ENCODE measurements around the gene CXCL9. TPM values are rescaled to one million over a fixed set of nuclear protein-coding genes. Genes with fewer than 3 reads are reported as not detected.

Gene CXCL9
- total RNA-seq, 1 experiment from 2014 or later = not detected

DNA sequence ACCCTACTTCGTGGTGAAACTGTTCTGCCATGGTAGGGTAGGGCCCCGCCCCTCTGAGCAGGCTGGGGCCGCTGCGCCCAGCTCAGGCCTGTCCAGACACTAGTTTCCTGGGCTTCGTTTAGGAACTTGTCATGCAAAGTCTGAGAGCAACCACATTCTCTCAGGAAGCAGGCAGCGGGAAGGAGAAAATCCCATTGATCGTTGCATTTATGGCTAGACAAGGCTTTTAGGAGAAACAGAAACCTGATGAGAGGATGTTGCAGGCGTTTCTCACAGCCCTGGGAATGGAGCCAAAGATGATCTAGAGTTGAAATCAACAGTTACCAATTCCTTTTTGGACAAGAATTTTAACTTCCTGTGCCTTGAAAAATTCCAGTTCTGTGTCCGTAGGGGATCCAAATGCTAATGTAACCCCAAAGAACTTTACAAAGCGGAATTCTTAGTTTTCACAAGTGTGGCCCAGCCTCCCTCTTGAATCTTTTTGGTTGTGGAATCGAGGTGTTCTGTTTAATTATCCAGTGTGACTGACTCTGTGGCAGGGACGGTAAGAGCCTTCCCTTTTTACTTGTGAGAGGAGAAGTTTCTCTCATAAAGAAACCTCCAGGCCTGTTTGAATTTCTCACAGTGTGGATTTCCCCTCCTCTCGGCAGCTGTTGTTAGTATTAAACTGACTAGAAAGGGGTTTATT, 4.5 kb upstream of the CXCL9 start:
- POLR2A ChIA-PET = no interaction called here
- ATAC-seq (no peak), DNase-seq (ENCODE audit: low read depth, low spot score) (no peak)
- Histone ChIP-seq H3K4me3 (ENCODE audit: low read depth in 2 of 2, low read length in 2 of 2) (no peak overlapping the region), H3K36me3 (ENCODE audit: control insufficient read depth, insufficient read depth, low read length) (no peaks in the 10 kb centered on the region), H3K4me1 (ENCODE audit: control insufficient read depth, insufficient read depth, low read length) (no peaks in the 10 kb centered on the region), H3K27ac (ENCODE audit: low read length) (no peak overlapping the region), H3K9me3 (ENCODE audit: control insufficient read depth, insufficient read depth, low read depth, low read length) (no peaks in the 10 kb centered on the region), H3K27me3 (ENCODE audit: control insufficient read depth, insufficient read depth, low read length) (no peaks in the 10 kb centered on the region; the same call in 1 of the 2 replicates)
- in situ Hi-C loops (cut with HindIII; ENCODE audit: low pct_unique_long_range_greater_than_20kb, low sequenced_read_pairs) = no loop called here
- TF ChIP-seq, protein P1, sequence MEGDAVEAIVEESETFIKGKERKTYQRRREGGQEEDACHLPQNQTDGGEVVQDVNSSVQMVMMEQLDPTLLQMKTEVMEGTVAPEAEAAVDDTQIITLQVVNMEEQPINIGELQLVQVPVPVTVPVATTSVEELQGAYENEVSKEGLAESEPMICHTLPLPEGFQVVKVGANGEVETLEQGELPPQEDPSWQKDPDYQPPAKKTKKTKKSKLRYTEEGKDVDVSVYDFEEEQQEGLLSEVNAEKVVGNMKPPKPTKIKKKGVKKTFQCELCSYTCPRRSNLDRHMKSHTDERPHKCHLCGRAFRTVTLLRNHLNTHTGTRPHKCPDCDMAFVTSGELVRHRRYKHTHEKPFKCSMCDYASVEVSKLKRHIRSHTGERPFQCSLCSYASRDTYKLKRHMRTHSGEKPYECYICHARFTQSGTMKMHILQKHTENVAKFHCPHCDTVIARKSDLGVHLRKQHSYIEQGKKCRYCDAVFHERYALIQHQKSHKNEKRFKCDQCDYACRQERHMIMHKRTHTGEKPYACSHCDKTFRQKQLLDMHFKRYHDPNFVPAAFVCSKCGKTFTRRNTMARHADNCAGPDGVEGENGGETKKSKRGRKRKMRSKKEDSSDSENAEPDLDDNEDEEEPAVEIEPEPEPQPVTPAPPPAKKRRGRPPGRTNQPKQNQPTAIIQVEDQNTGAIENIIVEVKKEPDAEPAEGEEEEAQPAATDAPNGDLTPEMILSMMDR (IDR thresholded peaks at IDR 0.05) = no peak
- TF ChIP-seq, protein P2, sequence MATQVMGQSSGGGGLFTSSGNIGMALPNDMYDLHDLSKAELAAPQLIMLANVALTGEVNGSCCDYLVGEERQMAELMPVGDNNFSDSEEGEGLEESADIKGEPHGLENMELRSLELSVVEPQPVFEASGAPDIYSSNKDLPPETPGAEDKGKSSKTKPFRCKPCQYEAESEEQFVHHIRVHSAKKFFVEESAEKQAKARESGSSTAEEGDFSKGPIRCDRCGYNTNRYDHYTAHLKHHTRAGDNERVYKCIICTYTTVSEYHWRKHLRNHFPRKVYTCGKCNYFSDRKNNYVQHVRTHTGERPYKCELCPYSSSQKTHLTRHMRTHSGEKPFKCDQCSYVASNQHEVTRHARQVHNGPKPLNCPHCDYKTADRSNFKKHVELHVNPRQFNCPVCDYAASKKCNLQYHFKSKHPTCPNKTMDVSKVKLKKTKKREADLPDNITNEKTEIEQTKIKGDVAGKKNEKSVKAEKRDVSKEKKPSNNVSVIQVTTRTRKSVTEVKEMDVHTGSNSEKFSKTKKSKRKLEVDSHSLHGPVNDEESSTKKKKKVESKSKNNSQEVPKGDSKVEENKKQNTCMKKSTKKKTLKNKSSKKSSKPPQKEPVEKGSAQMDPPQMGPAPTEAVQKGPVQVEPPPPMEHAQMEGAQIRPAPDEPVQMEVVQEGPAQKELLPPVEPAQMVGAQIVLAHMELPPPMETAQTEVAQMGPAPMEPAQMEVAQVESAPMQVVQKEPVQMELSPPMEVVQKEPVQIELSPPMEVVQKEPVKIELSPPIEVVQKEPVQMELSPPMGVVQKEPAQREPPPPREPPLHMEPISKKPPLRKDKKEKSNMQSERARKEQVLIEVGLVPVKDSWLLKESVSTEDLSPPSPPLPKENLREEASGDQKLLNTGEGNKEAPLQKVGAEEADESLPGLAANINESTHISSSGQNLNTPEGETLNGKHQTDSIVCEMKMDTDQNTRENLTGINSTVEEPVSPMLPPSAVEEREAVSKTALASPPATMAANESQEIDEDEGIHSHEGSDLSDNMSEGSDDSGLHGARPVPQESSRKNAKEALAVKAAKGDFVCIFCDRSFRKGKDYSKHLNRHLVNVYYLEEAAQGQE (IDR thresholded peaks at IDR 0.05; ENCODE audit: insufficient read depth in 1 of 2, low read depth in 2 of 2, low read length in 1 of 2) = no peak
- TF ChIP-seq TCF7L2 (IDR thresholded peaks at IDR 0.05; ENCODE audit: low read depth, low read length) = no peak
- no peak for TF ChIP-seq POLR2AphosphoS5 (IDR thresholded peaks at IDR 0.05; ENCODE audit: low read depth, low read length)
- no peak for TF ChIP-seq SIN3A (IDR thresholded peaks at IDR 0.05; ENCODE audit: borderline replicate concordance, insufficient read depth, low read depth, low read length)
- intact Hi-C loops (cut with micrococcal nuclease; ENCODE audit: unreplicated experiment) = no loop called here
- CTCF ChIA-PET = no interaction called here
- BruUV-seq (replicated peaks) = no TSS peak

DNA sequence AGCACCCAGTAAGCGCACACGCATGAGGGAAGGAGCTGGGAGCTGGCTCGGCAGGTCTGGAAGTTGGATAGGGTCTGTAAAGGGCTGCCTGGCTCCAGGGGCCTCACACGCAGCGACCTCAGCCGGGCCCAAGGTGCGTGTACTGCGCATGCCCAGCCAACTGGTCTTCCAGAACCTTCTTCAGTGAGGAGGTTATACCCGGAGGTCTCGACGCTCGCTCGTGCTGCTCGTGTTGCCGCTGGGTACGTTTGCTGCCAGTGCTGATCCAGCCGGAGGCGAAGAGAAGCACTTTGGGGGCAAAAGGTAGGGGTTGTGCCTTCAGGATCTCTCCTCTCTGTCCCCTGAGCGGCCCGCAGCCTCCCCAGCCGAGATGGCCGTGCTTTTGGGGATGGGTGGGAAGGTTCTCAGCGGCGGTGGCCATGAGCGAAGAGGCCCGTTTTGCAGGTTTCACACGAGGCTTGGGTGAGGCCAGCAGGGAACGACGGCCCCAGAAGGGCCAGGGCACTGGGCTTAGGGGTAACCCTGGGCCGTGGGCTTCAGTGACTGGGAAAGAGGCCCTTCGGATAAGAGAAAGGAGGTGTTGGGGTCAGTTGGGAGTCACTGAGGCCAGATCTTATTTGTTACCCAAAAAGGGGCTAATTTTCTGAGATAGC, 3.8 kb upstream of the CXCL9 start:
- BruUV-seq (replicated peaks) = no TSS peak
- H3K4me3 ChIP-seq (ENCODE audit: low read depth in 2 of 2, low read length in 2 of 2) = no peak overlapping the region
- no peaks in the 10 kb centered on the region; the same call in 1 of the 2 replicates for H3K27me3 ChIP-seq (ENCODE audit: control insufficient read depth, insufficient read depth, low read length)
- TF ChIP-seq POLR2AphosphoS5 (IDR thresholded peaks at IDR 0.05; ENCODE audit: low read depth, low read length) = no peak
- no peak for TF ChIP-seq TCF7L2 (IDR thresholded peaks at IDR 0.05; ENCODE audit: low read depth, low read length)
- no peak for TF ChIP-seq SIN3A (IDR thresholded peaks at IDR 0.05; ENCODE audit: borderline replicate concordance, insufficient read depth, low read depth, low read length)
- TF ChIP-seq, protein P2 (IDR thresholded peaks at IDR 0.05; ENCODE audit: insufficient read depth in 1 of 2, low read depth in 2 of 2, low read length in 1 of 2) = no peak
- TF ChIP-seq, protein P1 (IDR thresholded peaks at IDR 0.05) = no peak
- ChIA-PET POLR2A (no interaction called here), CTCF (no interaction called here)
- DNase-seq (ENCODE audit: low read depth, low spot score) (no peak), ATAC-seq (no peak)
- no peaks in the 10 kb centered on the region for H3K36me3 ChIP-seq (ENCODE audit: control insufficient read depth, insufficient read depth, low read length)
- H3K9me3 ChIP-seq (ENCODE audit: control insufficient read depth, insufficient read depth, low read depth, low read length) = no peaks in the 10 kb centered on the region
- intact Hi-C loops (cut with micrococcal nuclease; ENCODE audit: unreplicated experiment) = no loop called here
- H3K4me1 ChIP-seq (ENCODE audit: control insufficient read depth, insufficient read depth, low read length) = no peaks in the 10 kb centered on the region
- in situ Hi-C loops (cut with HindIII; ENCODE audit: low pct_unique_long_range_greater_than_20kb, low sequenced_read_pairs) = no loop called here
- no peak overlapping the region for H3K27ac ChIP-seq (ENCODE audit: low read length)
